Caco-2 (cell line): ENCODE results near the gene FOXL3. TPM values are rescaled to one million over a fixed set of nuclear protein-coding genes. Genes with fewer than 3 reads are reported as not detected.
"Not testable (repeated sequence)": the region's sequence is repeated elsewhere in the genome, so short reads cannot be mapped to it uniquely, and the experiment has no call there.

ENCODE experiments used
- BruUV-seq: library from RNA; stranded (reverse); fragments of 400-500 nt; replicated peaks from 2 replicates; lab custom pipeline; 2021; lab: Mats Ljungman, UMichigan
- CTCF ChIA-PET: fragments of 300-600 bp; sonication (Branson Sonifier 250); formaldehyde crosslinking; loops from one replicate; lab custom pipeline; 2022; ENCODE audit warnings: antibody characterized with exemption; lab: Charles Lee
- POLR2A ChIA-PET: fragments of 300-600 bp; sonication (Branson Sonifier 250); formaldehyde crosslinking; loops from one replicate; lab custom pipeline; 2022; ENCODE audit warnings: antibody characterized with exemption; lab: Charles Lee
- DNase-seq, 2 experiments: peaks; one replicate each; pipeline versions ENCODE4 v3.0.0 to v3.0.0-alpha.2; 2020 to 2022
- H3K27me3 ChIP-seq: replicated peaks from 2 replicates; pipeline ENCODE4 v1.6.0; 2011; ENCODE audit warnings: low read length; ENCODE audit not compliant: control insufficient read depth, insufficient read depth
- H3K36me3 ChIP-seq: 2 replicates; pipeline ENCODE4 v1.5.1; 2011; ENCODE audit warnings: low read length; ENCODE audit not compliant: control insufficient read depth, insufficient read depth
- H3K4me1 ChIP-seq: fragments of 250-450 bp; sonication (Bioruptor Pico); 2 replicates; pipeline ENCODE4 v1.5.1; 2020; ENCODE audit warnings: mild to moderate bottlenecking
- H3K4me3 ChIP-seq: 2 replicates; pipeline ENCODE4 v1.5.1; 2011; ENCODE audit warnings: low read depth, mild to moderate bottlenecking, control low read depth, low read length
- H3K9me3 ChIP-seq: fragments of 250-450 bp; sonication (Bioruptor Pico); 2 replicates; pipeline ENCODE4 v1.5.1; 2020; ENCODE audit warnings: mild to moderate bottlenecking, moderate library complexity
- H3K27ac Mint-ChIP-seq: one replicate; pipeline ENCODE4 v1.8.0; 2022; ENCODE audit warnings: mixed read lengths; ENCODE audit not compliant: unreplicated experiment
- H3K27me3 Mint-ChIP-seq: one replicate; pipeline ENCODE4 v1.8.0; 2022; ENCODE audit warnings: mixed read lengths; ENCODE audit not compliant: insufficient read depth, unreplicated experiment
- H3K36me3 Mint-ChIP-seq: one replicate; pipeline ENCODE4 v1.8.0; 2022; ENCODE audit warnings: mild to moderate bottlenecking, mixed read lengths; ENCODE audit not compliant: insufficient read depth, unreplicated experiment
- H3K4me1 Mint-ChIP-seq: one replicate; pipeline ENCODE4 v1.8.0; 2022; ENCODE audit warnings: low read depth, mixed read lengths; ENCODE audit not compliant: unreplicated experiment
- H3K4me3 Mint-ChIP-seq: one replicate; pipeline ENCODE4 v1.8.0; 2022; ENCODE audit warnings: mild to moderate bottlenecking, moderate library complexity, mixed read lengths; ENCODE audit not compliant: unreplicated experiment
- H3K9me3 Mint-ChIP-seq: one replicate; pipeline ENCODE4 v1.8.0; 2022; ENCODE audit warnings: mixed read lengths; ENCODE audit not compliant: unreplicated experiment
- CTCF ChIP-seq, 2 experiments: fragments of 200-600 bp in 1 of 2; IDR thresholded peaks; 1 replicate in 1 of 2; 2 replicates in 1 of 2; pipeline versions ENCODE4 v1.5.1 to v1.8.0; 2011 to 2022; ENCODE audit warnings: antibody characterized with exemption in 1 of 2, control low read depth in 1 of 2, inconsistent platforms in 1 of 2, low read depth in 1 of 2, low read length in 1 of 2, mild to moderate bottlenecking in 1 of 2, moderate library complexity in 1 of 2; ENCODE audit not compliant: insufficient read depth in 1 of 2, severe bottlenecking in 1 of 2, unreplicated experiment in 1 of 2
- intact Hi-C: fragments of 100-400 bp; cut with micrococcal nuclease; formaldehyde crosslinking; loops from one replicate; pipeline ENCODE4 v1.10.0; 2022; ENCODE audit not compliant: unreplicated experiment
- total RNA-seq: library from RNA; stranded (reverse); gene quantifications from 2 replicates; pipeline ENCODE4 v1.2.3, GENCODE V29; 2022

FOXL3 gene
- total RNA-seq, 1 experiment from 2014 or later: not detected

GRCh38 chr7:243580-243978 is 46.4 kb upstream of the FOXL3 start:
- H3K36me3 ChIP-seq, H3K4me1 ChIP-seq, H3K27me3 ChIP-seq, H3K27me3 Mint-ChIP-seq, intact Hi-C loops, DNase-seq, CTCF ChIA-PET, POLR2A ChIA-PET, H3K27ac Mint-ChIP-seq, H3K9me3 ChIP-seq, BruUV-seq, H3K4me3 ChIP-seq, H3K36me3 Mint-ChIP-seq, H3K4me1 Mint-ChIP-seq, H3K4me3 Mint-ChIP-seq, H3K9me3 Mint-ChIP-seq: not testable (repeated sequence)

DNA sequence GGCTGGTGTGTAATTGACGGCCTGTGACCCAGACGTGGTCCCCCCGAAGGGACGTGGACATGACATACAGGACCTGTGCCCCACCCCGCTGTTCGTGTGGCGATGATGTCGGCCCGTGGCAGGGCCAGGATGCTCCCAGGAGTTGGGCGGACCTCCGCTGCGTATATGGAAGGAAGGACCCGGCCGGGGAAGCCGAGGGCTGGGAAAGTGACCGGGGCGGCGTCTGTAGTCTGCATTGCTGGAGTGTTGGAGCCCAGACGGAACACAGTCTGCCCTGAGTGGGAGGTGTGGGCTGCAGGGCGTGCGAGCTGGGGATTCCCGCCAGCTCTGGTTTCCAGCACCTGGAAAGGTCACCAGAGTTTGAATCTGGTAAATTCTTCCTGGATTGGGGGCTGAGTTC is 45.0 kb upstream of the FOXL3 start:
- no peaks in the 10 kb centered on the region for H3K4me1 Mint-ChIP-seq
- BruUV-seq: no TSS peak
- intact Hi-C loops: no loop called here
- no peak for DNase-seq
- H3K4me3 ChIP-seq: no peak overlapping the region
- CTCF ChIA-PET: no interaction called here
- no peaks in the 10 kb centered on the region for H3K9me3 Mint-ChIP-seq
- no peaks in the 10 kb centered on the region for H3K27me3 ChIP-seq
- H3K9me3 ChIP-seq: no peaks in the 10 kb centered on the region
- H3K27me3 Mint-ChIP-seq: no peaks in the 10 kb centered on the region
- no peaks in the 10 kb centered on the region for H3K36me3 Mint-ChIP-seq
- POLR2A ChIA-PET: no interaction called here
- H3K4me3 Mint-ChIP-seq: no peak overlapping the region
- H3K4me1 ChIP-seq: no peaks in the 10 kb centered on the region
- no peak for TF ChIP-seq CTCF (IDR thresholded peaks at IDR 0.05; ENCODE audit: insufficient read depth in 1 of 2, low read depth in 1 of 2, low read length in 1 of 2, severe bottlenecking in 1 of 2, unreplicated experiment in 1 of 2)
- no peaks in the 10 kb centered on the region for H3K36me3 ChIP-seq
- no peak overlapping the region for H3K27ac Mint-ChIP-seq

GRCh38 chr7:245574-246295 is 44.2 kb upstream of the FOXL3 start:
- BruUV-seq: no TSS peak

More at GRCh38 chr7:245574-246295, 44.2 kb upstream of the FOXL3 start:
- no peaks in the 10 kb centered on the region for H3K27me3 Mint-ChIP-seq
- intact Hi-C loops: no loop called here
- H3K9me3 ChIP-seq: no peaks in the 10 kb centered on the region
- H3K9me3 Mint-ChIP-seq: no peaks in the 10 kb centered on the region
- H3K4me3 ChIP-seq: no peak overlapping the region
- DNase-seq: no peak
- no peak for TF ChIP-seq CTCF (IDR thresholded peaks at IDR 0.05; ENCODE audit: insufficient read depth in 1 of 2, low read depth in 1 of 2, low read length in 1 of 2, severe bottlenecking in 1 of 2, unreplicated experiment in 1 of 2)
- H3K27me3 ChIP-seq: no peaks in the 10 kb centered on the region
- no peaks in the 10 kb centered on the region for H3K4me1 ChIP-seq
- ChIA-PET POLR2A (no interaction called here), CTCF (no interaction called here)
- H3K36me3 Mint-ChIP-seq: no peaks in the 10 kb centered on the region
- no peaks in the 10 kb centered on the region for H3K4me1 Mint-ChIP-seq
- H3K4me3 Mint-ChIP-seq: no peak overlapping the region
- no peak overlapping the region for H3K27ac Mint-ChIP-seq
- no peaks in the 10 kb centered on the region for H3K36me3 ChIP-seq
